ENCODE measurements around the gene TWNK. TPM values are rescaled to one million over a fixed set of nuclear protein-coding genes. Genes with fewer than 3 reads are reported as not detected.
A peak's percentile ranks its signal among the peaks of the same experiment; 100 is the strongest.

Gene TWNK
- total RNA-seq, 1 donor from 2014 or later: 16.8 TPM

DNA sequence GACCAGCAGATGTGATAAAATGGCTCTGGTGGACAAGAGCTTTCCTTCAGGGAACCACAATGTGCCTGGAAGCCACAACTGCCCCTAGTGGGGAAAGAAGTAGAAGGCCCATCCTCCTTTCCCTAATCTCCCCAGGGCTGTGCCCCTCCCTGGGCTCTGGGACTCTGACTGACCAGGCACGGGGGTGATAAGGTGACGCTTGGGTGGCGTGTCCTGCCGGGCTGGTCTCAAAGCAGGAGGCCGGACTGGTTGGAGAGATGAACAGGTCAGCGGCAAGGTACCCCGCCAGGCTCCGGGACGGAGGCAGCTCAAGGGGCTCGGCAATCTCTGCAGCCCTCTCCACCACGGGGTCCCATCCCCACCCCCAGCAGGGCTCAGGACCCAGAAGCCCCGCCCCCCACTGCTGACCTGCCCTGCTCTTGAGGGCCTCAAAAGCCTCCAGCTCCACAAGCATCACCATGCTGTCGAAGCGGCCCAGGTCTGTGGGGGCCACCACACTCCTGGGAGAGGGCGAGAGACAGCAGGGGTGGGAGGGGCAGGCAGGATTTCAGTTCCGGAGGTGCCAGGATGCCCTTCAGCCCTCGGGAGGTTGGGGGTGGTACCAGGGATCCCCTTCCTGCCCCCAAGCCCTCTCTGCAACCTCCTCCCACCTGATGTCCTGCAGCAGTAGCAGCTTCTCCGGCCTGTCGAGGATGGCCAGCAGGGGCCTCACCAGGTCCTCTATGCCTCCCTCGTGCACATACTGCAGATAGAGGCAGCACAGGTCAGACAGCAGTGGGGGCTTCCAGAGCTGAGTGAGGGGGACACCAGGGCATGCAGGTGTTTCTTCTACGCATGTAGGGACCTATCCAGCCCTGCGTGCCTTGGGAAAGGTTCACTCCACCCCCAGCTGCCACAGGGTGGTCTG, 24.4 kb downstream of the TWNK start:
- DNase-seq (ENCODE audit: low read depth): no peak

DNA sequence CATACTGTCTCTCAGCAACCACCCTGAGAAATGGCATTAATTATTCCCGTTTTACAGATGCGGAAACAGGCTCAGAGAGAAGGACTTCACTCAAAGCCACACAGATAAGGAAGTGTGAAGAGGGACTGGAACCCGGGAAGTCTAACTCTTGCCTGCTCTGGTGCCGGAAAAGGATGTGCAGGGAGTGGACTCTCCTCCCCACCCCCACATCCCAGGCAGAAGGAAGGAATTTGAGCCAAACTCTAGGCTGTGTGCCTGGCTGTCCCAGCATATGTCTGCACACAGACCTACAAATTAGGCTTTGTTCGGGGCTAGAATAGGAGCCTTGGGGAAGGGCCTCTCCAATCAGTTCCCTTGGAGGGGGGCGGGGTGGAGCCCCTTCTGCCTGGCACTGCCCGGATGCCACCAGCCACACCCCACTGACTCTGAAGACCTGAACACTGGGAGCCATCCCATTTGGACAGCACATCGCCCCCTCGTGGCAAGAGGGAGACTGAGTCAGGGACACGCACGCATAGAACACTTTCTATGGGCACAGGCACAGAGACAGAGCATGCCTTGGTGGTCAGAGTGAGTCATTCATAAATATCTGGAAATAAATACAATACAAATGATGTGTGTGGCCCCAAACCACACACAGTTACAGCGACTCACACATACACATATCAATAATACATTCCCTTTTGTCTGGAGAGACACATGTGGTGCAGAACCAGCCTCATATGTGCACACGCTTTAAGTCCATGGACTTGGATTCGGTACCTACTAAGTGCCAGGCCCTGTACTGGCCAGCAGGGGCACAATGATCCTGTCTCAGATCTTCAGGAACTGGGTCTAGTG, 25.4 kb downstream of the TWNK start:
- DNase-seq (ENCODE audit: low read depth): peak; percentile 89

DNA sequence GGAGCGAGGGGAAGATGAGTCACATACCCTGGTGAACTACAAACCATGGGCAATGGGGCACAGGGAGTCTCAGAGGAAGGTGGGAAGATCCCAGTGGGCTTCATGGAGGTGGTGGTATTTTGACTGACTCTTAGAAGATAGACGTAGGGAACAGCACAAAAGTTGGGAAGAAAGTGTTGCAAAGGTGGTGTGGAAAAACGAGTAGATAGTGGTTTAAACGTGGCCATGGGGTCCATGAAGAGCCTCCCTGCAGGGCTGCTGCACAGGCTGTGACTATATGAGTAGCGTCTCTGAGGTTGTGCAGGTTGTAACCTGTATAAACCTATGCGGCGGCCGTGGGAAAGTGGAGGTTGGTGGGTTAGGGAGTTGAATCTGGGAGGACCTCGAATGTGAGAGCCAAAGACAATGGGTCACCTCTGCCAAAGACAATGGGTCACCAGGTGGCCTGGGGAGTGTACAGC, 26.1 kb downstream of the TWNK start:
- DNase-seq (ENCODE audit: low read depth): no peak

DNA sequence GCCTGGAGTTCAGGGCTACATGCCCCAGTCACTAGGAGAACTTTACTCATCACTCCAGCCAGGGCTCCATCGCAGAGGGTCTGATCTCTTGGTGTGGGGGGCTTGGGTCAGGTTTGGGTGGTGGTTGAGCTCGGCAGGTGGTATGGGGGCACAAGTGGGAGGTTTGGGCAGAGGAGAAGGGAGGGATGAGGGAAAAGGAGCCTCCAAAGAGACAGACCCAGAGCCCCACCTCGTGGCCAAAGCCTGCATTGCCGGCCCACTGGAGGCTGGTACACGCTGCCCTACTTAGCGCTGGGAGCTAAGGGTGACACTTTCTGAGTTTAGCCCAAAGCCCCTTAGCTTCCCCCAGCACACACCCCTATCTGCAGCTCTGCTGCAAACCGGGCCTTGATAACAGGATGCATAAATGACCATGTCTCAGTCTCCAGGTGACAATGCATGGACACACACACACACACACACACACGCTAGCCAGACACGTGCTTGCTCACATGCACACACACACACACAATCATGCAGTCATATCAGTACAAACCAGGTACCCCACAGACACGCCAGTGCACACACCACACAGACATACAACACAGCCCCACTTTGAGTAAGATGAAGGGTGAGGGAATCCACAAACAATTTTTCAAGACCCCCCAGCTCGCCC, 27.0 kb downstream of the TWNK start:
- DNase-seq (ENCODE audit: low read depth): peak; percentile 26

DNA sequence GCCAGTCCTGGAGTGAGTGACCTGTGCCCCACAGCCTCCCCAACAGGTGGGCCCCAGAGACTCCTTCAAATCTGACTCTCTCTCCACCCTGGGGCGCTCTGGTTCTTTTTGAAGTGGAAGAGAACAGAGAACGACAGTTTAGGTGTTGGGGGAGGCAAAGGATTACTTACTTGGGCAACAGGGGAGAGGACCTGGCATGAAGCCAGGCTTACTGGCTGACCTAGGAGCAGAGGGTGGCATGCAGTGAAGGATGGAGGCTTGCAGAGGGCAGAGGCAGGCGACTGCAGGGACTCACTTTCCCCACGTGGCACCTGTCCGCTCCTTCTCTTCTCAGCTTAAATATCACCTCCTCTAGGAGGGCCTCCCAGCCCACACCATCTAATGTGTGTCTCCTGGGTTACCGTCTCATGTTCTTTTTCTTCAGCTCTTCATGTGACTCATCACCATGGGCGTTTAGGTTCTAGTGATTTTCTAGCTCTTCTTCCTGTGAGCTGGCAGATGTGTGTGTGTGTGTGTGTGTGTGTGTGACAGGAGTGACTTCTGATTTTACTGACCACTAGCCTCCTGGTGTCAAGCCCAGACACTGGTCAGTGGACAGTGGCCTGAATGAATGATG, 27.7 kb downstream of the TWNK start:
- DNase-seq (ENCODE audit: low read depth): peak; percentile 87

DNA sequence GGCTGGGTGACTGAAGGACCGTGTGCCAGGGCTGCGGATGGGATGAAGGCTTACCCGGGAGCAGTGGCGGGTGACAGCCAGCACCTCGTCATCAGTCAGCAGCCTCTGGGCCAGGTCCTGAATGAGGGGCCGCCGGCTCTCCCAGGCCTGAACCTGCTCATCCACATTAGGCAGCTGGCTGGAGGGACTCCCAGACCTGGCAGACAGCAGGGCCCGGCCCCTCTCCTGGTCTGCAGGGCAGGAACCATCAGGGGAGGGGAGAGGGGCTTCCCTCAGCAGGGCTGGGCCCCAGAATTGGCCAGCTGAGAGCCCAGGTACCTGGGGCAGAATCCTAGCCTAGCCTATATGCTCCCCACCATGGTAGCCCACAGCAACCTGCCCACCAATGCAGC, 28.2 kb downstream of the TWNK start:
- DNase-seq (ENCODE audit: low read depth): no peak

DNA sequence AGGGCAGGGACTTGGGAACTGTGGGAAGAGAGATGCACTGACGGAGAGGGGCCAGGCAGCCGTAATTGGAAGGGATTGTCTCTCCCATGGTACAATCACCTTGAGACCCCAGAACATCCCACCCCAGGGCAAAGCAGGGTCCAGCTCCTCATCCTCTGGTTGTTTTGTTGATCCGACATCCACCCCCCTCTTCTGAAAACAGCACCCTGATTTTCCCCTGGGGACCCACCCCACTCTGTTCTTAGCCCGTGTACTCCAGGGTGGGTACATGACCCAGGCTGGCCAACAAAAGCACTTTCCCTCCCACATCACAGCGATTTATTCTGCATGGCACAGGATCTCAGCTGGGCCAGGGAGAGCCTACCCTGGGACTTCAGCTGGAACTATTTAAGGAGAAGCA, 29.5 kb downstream of the TWNK start:
- no peak for DNase-seq (ENCODE audit: low read depth)

DNA sequence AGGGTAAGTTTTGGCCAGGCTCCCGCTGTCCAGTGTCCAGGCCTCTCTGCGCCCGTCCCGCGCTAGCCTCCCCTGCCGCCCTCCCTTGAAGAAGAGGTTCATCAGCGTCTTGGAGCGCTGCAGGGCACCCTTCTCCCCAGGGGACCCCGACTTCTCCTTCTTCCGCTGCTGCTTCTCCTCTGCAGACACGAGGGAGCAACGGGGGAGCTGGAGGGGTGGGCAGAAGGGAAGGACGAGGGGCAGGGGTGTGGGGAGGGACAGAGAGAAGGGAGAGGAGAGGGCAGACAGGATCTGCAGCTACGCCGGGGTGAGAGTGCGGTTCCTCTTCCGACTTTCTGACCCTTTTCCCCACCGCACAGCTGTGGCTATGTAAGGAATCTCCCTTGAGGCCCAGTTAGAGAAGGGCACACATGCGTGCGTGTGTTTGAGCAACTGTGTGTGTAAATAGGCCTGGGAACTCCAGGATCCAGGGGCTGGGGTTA, 30.8 kb downstream of the TWNK start:
- no peak for DNase-seq (ENCODE audit: low read depth)

DNA sequence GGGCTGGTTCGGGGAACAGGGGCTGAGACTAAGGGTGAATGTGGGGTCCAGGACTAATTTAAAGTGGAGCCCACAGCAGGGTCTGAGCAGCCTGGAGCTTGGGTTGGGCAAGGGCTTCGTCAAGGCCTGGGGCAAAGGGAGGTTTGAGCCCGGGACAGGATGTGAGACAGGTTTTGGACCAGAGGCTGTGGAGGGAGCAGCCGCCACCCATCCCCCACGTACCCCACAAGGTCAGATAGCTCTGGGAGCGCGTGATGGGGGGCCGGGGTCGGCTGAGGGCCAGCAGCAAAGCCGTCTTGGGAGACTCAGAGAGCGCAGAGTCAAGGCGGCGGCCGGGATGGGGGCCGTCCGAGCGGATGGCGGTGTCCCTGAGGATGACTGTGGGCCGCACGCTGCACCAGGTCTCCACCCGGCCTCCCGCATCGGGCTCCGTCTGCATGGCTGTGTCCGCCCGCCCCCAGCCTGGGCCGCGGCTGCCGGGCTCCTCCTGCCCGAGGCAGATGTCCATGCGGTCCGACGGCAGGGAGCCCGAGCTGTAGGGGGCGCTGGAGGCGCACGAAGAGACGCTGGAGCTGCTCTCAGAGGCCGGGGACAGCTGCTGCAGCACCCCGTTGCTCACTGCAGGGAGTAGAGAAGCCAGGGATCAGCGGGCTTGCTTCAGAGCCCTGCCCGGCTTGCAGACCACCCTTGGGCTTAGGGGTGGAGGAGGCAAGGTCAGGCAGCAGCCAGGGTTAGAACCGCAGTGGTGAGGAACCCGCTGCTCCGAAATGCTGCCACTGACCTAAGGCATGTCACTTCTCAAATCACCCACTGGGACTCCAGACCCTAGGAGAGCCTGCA, 31.5 kb downstream of the TWNK start:
- peak; percentile 42 for DNase-seq (ENCODE audit: low read depth)

DNA sequence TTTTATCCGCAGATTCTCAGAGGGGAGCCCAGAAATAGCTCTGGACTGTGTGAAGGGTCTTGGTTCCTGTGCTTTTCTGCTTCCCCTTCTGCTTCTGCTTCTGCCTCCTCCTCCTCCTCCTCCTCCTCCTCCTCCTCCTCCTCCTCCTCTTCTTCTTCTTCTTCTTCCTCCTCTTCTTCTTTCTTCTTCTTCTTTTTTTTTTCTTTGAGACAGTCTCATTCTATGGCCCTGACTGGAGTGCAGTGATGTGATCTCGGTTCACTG, 32.0 kb downstream of the TWNK start:
- DNase-seq (ENCODE audit: low read depth): no peak

DNA sequence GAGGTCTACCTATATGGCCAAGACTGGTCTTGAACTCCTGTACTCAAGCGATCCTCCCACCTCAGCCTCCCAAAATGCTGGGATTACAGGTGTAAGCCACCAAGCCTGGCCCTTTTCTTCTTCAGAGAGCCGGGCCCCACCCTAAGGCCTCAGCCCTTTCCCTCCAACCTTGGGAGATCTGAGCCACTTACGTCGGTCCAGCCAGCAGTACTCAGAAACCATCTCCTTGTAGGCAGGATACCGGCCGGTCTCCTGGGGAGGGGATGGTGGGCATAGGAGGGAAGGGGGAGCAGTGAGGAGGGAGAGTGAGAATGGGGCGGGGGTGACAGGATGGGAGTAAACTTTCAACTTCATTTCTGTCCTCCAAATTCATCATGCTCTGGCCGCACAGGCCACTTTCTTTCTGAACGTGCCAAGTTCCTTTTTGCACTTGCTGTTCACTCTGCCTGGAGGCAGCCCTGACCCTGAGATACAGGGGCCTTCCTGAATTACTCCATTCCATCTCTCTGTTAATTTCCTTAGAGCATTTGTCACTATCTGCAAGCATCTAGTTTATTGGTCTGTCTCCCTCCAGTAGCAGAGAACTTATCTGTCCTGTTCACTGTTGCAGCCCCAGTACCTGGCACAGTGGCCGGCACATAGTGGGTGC, 33.2 kb downstream of the TWNK start:
- no peak for DNase-seq (ENCODE audit: low read depth)

DNA sequence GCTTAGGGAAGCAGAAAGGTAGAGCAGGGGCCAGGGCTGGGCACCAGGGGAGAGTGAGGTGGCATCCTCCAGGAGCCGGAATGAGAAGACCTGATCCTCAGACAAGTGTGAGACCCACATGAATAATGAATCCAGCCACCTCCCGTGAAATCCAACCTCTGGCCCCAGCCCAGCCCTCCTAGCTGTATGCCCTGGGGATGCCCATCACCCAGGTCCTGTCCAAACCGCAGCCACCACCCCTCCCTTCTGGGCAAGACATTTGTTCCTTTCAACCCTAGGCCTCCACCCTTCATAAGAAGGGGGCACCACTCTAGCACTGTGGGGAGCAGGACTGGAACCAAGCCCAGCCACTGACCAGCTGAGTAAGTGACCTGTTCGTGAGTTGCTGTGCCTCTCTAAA, 33.9 kb downstream of the TWNK start:
- DNase-seq (ENCODE audit: low read depth): no peak

DNA sequence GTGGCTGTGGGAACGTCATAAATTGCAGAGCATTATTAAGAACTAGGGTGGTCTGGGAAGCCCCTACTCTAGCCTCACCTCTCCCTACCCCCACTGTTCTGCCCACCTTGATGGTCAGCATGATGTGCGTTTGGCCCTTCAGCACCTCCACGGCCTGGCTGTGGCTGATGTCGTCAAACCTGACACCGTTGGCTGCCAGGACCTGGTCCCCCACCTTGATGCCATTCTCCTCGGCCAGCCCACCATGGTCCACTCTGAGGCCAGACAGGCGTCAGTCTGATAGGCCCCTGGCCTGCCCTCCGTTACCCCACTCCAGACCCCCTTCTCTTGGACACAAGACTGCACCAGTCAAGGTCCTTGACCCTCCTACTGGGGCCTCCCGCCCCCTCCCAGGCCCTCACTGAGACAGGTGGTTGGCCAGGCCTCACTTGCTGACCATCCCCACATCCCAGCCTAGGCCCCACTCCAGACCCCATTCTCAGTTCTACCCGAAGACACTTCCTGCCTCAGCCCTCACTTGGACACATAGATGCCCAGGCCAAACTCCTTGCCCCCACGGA, 34.4 kb downstream of the TWNK start:
- no peak for DNase-seq (ENCODE audit: low read depth)

DNA sequence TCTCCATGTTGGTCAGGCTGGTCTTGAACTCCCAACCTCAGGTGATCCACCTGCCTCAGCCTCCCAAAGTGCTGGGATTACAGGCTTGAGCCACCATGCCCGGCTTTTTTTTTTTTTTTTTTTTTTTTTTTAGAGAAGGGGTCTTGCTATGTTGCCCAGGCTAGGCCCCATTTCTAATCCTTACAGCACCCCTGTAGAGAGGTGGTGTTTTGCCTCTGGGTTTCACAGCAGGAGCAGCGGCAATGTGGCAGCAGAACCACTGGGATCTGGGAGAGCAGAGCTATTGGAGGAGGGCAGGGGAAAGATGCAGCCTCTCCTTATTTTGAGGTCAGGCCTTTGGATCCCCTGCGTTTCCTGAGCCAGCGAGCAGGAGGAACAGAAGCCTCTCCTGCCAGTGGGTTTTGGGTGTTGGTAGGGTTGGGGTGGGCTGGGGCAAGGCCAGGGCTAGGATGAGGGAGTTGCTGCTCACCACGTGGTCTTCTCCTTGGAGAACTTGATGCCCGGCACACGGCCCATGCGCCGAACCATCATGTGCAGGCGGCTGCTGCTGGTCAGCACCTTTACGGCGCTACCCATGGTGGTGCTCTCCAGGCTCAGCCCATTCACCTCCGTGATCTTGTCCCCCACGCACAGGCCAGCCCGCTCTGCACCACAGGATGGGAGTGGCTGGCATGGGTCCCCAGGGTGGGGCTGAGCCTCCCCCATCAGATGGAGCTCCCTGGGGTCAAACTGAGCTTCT, 35.8 kb downstream of the TWNK start:
- DNase-seq (ENCODE audit: low read depth): no peak

DNA sequence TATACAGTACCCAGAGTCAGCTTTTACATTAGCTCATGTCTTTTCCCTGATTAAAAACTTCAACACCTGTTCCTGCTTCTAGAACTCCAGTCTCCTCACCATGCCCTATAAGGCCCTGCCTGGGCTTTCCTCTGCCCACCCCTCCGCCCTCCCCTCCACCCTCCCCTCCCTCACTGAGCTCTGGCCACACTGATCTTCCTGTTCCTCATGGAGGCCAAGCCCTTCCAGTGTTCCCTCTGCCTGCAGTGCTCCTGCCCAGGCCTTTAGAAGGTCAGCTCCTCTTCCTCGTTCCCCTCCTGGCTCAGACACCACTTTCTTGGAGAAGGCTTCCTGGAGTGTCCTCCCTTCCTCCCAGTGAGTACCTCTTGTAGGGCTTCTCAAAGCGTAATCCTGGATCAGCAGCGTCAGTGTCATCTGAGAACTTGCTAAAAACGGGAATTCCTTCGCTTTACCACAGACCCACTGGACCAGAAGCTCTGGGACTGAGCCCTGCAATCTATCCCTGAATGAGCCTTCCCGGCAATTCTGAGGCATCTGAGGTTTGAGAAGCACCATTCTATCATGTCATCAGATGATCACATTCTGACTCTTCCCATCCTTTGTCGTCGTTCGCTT, 39.9 kb downstream of the TWNK start:
- no peak for DNase-seq (ENCODE audit: low read depth)

DNA sequence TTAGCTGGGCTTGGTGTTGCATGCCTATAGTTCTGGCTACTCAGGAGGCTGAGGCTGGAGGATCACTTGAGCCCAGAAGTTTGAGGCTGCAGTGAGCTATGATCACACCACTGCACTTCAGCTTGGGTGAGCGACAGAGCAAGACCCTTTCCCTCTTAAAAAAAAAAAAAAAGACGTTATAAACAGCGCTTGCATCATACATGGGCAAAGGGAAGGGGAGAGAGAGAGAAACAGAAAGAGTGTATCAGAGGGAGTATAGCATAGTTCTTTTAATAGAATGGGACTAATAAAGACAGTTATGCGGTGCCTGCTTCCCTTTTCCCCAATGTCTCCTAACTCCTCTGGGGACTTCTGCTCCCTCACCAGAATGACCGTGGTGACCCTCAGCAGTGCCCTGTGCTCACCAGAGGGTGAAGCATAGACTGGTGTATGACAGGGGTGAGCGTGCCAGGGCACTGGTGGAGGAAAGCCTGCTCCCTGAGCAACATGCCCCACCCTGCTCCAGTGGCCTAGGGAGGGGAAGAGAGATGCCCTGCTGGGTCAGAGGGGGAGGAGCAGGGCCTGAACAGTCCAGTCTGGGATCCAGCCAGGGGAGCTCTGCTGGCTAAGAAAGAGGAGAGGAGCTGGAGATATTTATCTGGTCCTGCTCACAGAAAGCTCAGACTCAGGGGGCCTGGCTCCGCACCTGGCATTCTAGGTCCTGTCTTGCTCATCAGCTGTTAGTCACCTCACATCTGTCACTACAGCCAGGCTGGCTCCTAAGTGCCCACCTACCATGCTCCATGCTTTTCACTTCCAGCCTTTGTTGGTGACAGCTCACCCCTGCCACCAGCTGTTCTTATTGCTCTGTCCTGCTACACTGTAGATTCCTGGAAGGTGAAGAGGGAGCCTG, 41.3 kb downstream of the TWNK start:
- peak; percentile 29 for DNase-seq (ENCODE audit: low read depth)

DNA sequence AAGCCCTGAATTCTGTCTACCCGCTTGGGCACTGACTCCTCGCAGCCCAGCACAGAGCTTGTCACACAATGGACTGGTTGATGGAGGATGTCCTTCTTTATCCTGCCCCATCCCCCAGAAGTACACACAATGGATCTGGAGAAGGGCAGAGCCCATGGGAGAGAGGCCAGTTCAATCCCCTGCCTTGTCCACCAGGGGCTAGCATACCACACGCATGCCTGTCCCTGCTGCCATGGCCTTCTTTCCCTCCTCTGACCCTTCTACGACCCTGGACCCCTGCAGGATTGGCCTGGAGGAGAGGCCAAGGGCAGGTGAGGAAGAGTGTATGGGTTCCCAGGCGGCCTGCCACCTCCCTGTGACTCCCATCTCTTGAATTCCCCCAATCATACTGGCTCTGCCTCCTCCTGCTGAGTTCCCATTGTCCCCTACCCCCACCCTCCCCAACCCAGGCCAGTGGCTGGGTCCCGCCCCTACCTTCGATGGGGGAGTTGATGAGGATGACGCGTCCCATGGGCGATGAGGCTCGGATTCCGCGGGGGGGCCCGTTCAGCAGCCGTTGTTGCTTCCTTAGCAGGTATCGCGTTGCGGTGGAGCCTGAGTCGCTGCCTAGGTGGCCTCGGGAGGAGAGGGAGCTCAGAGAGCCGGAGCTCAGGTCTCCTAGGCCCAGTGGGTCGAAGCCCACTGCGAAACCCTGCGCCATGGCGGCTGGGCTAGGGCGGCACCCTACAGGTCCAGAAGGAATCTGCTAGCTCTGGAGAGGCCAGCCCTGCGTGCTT, 42.4 kb downstream of the TWNK start:
- DNase-seq (ENCODE audit: low read depth): no peak

Data from renal cortical epithelial cell (primary cell).